ENCODE data around the gene CNOT8. TPM values are rescaled to one million over a fixed set of nuclear protein-coding genes. Genes with fewer than 3 reads are reported as not detected.

Gene CNOT8
- total and polyA plus RNA-seq, 8 donors, result 25.4 to 81.5 (median 46.6) TPM

DNA sequence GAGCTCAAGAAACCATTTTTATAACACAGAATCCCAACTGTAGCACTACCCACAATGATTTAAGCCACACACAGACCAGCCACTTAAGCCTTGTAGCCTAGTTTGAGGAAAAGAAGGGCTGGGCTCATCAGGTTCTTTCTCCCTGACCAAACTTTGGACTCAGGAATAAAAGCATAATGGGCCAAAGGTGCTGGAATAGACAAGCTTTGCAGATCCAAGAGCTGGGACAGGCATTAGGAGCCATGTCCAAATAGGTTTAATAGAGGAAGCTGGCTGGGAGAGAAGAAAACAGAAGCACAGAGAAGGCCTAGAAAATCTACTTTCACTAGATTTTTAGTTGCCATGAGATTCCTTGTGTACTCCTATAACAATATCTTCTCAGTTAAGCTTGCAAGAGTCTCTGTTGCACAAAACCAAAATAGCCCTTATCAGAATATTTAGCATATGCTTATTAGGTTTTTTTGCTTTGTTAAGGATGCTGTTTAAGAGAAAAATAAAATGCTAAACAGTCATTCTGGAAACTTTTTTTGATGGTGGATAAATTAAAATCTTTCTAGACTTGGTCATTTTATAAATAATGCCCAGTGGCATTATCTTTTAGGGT is 38.2 kb downstream of the CNOT8 start:
- intact Hi-C loops (cut with DNase I; ENCODE audit: low total_unique reads), result no loop called here
- Histone ChIP-seq H3K27ac (no peak overlapping the region), H3K36me3 (peaks cover 44 to 100% (median 99%) of the 10 kb centered on the region in 4 donors), H3K27me3 (no peaks in the 10 kb centered on the region), H3K4me3 (no peak overlapping the region), H3K9me3 (no peaks in the 10 kb centered on the region), H3K4me1 (no peaks in the 10 kb centered on the region)
- no peak for DNase-seq
- TF ChIP-seq POLR2A (IDR thresholded peaks at IDR 0.05), result no peak
- TF ChIP-seq EP300 (IDR thresholded peaks at IDR 0.05), result no peak

DNA sequence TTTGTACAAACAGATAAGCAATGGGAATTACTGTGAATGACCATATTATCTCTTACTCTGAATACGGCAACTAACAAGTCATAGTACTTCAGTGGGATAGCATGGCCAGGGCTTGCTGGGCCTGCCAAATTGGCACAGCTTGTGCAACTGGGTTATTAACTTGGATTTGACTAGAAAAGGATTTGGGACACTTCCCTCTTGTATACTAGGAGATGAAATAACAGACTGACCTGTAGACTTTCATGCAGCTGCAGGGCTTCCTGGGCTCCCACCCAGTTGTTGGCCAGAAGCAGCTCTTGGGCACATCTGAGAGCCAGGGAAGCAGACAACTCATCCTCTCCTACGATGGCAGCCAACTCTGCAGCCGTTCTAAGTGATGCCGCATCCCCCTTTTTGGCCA is 39.8 kb downstream of the CNOT8 start:
- DNase-seq, result no peak
- no peak overlapping the region for H3K27ac ChIP-seq
- H3K27me3 ChIP-seq, result no peaks in the 10 kb centered on the region
- H3K4me1 ChIP-seq, result no peaks in the 10 kb centered on the region
- intact Hi-C loops (cut with DNase I; ENCODE audit: low total_unique reads), result no loop called here
- H3K4me3 ChIP-seq, result no peak overlapping the region
- no peaks in the 10 kb centered on the region for H3K9me3 ChIP-seq
- H3K36me3 ChIP-seq, result peaks cover 50 to 100% (median 99%) of the 10 kb centered on the region in 4 donors
- no peak for TF ChIP-seq POLR2A (IDR thresholded peaks at IDR 0.05)
- TF ChIP-seq, protein P1, sequence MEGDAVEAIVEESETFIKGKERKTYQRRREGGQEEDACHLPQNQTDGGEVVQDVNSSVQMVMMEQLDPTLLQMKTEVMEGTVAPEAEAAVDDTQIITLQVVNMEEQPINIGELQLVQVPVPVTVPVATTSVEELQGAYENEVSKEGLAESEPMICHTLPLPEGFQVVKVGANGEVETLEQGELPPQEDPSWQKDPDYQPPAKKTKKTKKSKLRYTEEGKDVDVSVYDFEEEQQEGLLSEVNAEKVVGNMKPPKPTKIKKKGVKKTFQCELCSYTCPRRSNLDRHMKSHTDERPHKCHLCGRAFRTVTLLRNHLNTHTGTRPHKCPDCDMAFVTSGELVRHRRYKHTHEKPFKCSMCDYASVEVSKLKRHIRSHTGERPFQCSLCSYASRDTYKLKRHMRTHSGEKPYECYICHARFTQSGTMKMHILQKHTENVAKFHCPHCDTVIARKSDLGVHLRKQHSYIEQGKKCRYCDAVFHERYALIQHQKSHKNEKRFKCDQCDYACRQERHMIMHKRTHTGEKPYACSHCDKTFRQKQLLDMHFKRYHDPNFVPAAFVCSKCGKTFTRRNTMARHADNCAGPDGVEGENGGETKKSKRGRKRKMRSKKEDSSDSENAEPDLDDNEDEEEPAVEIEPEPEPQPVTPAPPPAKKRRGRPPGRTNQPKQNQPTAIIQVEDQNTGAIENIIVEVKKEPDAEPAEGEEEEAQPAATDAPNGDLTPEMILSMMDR (IDR thresholded peaks at IDR 0.05), result no peak
- TF ChIP-seq POLR2AphosphoS5 (IDR thresholded peaks at IDR 0.05), result no peak
- TF ChIP-seq EP300 (IDR thresholded peaks at IDR 0.05), result no peak
- 88 to 94% (median 91%) methylated on average over 4 of the region's 4 CpGs for WGBS, 5 donors

DNA sequence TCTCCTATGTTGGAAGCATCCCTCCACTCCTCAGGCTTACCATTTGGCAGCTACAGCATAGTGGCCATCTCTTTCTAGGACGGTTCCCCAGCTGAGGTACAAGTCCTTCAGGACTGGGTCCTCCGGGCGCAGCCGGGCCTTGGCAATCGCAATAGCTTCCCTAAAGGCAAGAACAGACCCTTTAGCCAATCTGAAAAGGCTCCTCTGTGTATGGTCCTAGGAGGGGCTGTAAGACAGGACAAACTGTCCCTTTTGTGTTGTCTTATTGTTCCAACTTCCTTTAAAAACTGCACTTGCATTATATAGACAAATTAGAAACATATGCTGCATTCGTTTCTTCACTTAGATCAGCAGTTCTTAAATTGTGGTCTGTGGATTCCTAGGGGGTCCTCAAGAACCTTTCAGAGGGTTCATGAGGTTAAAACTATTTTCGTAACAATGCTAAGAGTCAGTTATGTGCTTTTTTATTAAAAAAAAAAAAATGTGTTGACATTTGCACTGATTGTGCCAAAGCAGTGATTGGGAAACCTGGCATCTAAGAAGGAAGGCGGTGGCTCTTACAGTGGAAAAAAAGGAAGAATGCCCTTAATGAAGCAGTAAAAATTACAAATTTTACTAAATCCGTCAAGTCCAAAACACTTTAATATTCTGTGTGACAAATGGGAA is 40.9 kb downstream of the CNOT8 start:
- H3K4me3 ChIP-seq, result no peak overlapping the region
- whole genome bisulfite sequencing, 5 donors, result 90 to 92% (median 92%) methylated on average over 9 of the region's 9 CpGs
- no peaks in the 10 kb centered on the region for H3K27me3 ChIP-seq
- H3K27ac ChIP-seq, result peak overlapping the region in 1 of 5 donors; percentile 4
- H3K4me1 ChIP-seq, result no peaks in the 10 kb centered on the region
- DNase-seq, result no peak
- H3K9me3 ChIP-seq, result no peaks in the 10 kb centered on the region
- peaks cover 45 to 100% (median 99%) of the 10 kb centered on the region in 4 donors for H3K36me3 ChIP-seq
- intact Hi-C loops (cut with DNase I; ENCODE audit: low total_unique reads), result no loop called here
- TF ChIP-seq, protein P1 (IDR thresholded peaks at IDR 0.05), result no peak
- TF ChIP-seq POLR2AphosphoS5 (IDR thresholded peaks at IDR 0.05) (no peak), EP300 (IDR thresholded peaks at IDR 0.05) (no peak), POLR2A (IDR thresholded peaks at IDR 0.05) (no peak)

DNA sequence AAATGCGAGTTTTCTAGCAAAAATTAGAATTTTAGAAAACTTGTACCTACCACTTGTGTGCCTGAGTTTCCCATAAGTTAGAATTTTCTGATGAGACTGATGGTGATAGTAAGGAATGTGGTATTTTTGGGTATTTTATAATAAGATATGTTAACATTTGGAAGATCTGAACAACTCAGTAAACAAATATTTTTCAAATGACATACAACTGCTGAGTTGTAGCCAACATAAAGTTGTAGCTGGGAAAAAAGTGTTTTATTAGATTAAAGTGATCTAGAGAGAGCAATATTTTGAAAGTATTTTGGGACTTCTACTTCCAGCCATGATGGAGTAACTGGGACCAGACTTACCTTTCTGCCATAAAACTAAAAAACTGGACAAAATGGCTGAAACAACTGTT is 41.6 kb downstream of the CNOT8 start:
- 91 to 99% (median 95%) methylated on average over 1 of the region's 1 CpG for WGBS, 5 donors

More for the DNA sequence above, 41.6 kb downstream of the CNOT8 start:
- no peak for DNase-seq
- Histone ChIP-seq H3K9me3 (no peaks in the 10 kb centered on the region), H3K4me1 (no peaks in the 10 kb centered on the region), H3K36me3 (peaks cover 52 to 100% (median 99%) of the 10 kb centered on the region in 4 donors), H3K4me3 (no peak overlapping the region), H3K27ac (no peak overlapping the region), H3K27me3 (no peaks in the 10 kb centered on the region)
- TF ChIP-seq EP300 (IDR thresholded peaks at IDR 0.05) (no peak), POLR2AphosphoS5 (IDR thresholded peaks at IDR 0.05) (no peak), POLR2A (IDR thresholded peaks at IDR 0.05) (no peak)
- TF ChIP-seq, protein P1 (IDR thresholded peaks at IDR 0.05), result no peak
- intact Hi-C loops (cut with DNase I; ENCODE audit: low total_unique reads), result no loop called here
